ENCODE data around the gene HK3.

HK3 gene

GRCh38 chr5:176868126-176868525, 31.0 kb downstream of the HK3 start:
- H3K4me1 ChIP-seq (ENCODE audit: insufficient read depth, low read length, poor library complexity, severe bottlenecking) = no peaks in the 10 kb centered on the region
- no peaks in the 10 kb centered on the region for H3K27me3 ChIP-seq (ENCODE audit: insufficient read depth, low read length, poor library complexity, severe bottlenecking)
- no peaks in the 10 kb centered on the region for H4K20me1 ChIP-seq (ENCODE audit: insufficient read depth, low read length, poor library complexity, severe bottlenecking)
- no peak overlapping the region for H2AFZ ChIP-seq (ENCODE audit: low read length)
- no peak overlapping the region for H3K9ac ChIP-seq (ENCODE audit: low read depth, low read length, poor library complexity, severe bottlenecking)
- H3K4me3 ChIP-seq (ENCODE audit: low read length, poor library complexity, severe bottlenecking) = no peak overlapping the region
- no peaks in the 10 kb centered on the region for H3K9me2 ChIP-seq (replicated peaks; ENCODE audit: low read depth, low read length)
- TF ChIP-seq EZH2phosphoT487 (IDR thresholded peaks at IDR 0.05; ENCODE audit: borderline replicate concordance) = no peak
- no peak for TF ChIP-seq CTCF (conservative IDR thresholded peaks at IDR 0.05; ENCODE audit: low read length)
- H3K9me3 ChIP-seq (ENCODE audit: insufficient read depth, low read depth, low read length) = no peaks in the 10 kb centered on the region
- H3K36me3 ChIP-seq (ENCODE audit: insufficient read depth, low read length) = no peaks in the 10 kb centered on the region
- no peaks in the 10 kb centered on the region for H3F3A ChIP-seq (ENCODE audit: low read depth)
- no peaks in the 10 kb centered on the region for H3K79me2 ChIP-seq (ENCODE audit: insufficient read depth, low read length)
- no peak overlapping the region for H3K4me2 ChIP-seq (ENCODE audit: low read depth, low read length, poor library complexity, severe bottlenecking)

- Histone ChIP-seq H3K36me3 (ENCODE audit: insufficient read depth, low read length) (no peaks in the 10 kb centered on the region), H3K79me2 (ENCODE audit: insufficient read depth, low read length) (no peaks in the 10 kb centered on the region), H3K27me3 (ENCODE audit: insufficient read depth, low read length, poor library complexity, severe bottlenecking) (no peaks in the 10 kb centered on the region), H4K20me1 (ENCODE audit: insufficient read depth, low read length, poor library complexity, severe bottlenecking) (no peaks in the 10 kb centered on the region), H3K9me3 (ENCODE audit: insufficient read depth, low read depth, low read length) (no peaks in the 10 kb centered on the region), H3K4me1 (ENCODE audit: insufficient read depth, low read length, poor library complexity, severe bottlenecking) (no peaks in the 10 kb centered on the region), H3K4me3 (ENCODE audit: low read length, poor library complexity, severe bottlenecking) (no peak overlapping the region), H3K4me2 (ENCODE audit: low read depth, low read length, poor library complexity, severe bottlenecking) (no peak overlapping the region), H3K9me2 (replicated peaks; ENCODE audit: low read depth, low read length) (no peaks in the 10 kb centered on the region), H3K9ac (ENCODE audit: low read depth, low read length, poor library complexity, severe bottlenecking) (no peak overlapping the region), H2AFZ (ENCODE audit: low read length) (no peak overlapping the region), H3F3A (ENCODE audit: low read depth) (no peaks in the 10 kb centered on the region)
- TF ChIP-seq CTCF (conservative IDR thresholded peaks at IDR 0.05; ENCODE audit: low read length) = no peak
- no peak for TF ChIP-seq EZH2phosphoT487 (IDR thresholded peaks at IDR 0.05; ENCODE audit: borderline replicate concordance)
Observed at GRCh38 chr5:176866707-176867310, 32.3 kb downstream of the HK3 start.

- Histone ChIP-seq H3K36me3 (ENCODE audit: insufficient read depth, low read length) (no peaks in the 10 kb centered on the region), H3K79me2 (ENCODE audit: insufficient read depth, low read length) (no peaks in the 10 kb centered on the region), H3K9ac (ENCODE audit: low read depth, low read length, poor library complexity, severe bottlenecking) (no peak overlapping the region), H2AFZ (ENCODE audit: low read length) (no peak overlapping the region), H3K9me3 (ENCODE audit: insufficient read depth, low read depth, low read length) (no peaks in the 10 kb centered on the region), H3K4me1 (ENCODE audit: insufficient read depth, low read length, poor library complexity, severe bottlenecking) (no peaks in the 10 kb centered on the region), H3K4me3 (ENCODE audit: low read length, poor library complexity, severe bottlenecking) (no peak overlapping the region), H3K27me3 (ENCODE audit: insufficient read depth, low read length, poor library complexity, severe bottlenecking) (no peaks in the 10 kb centered on the region), H3K9me2 (replicated peaks; ENCODE audit: low read depth, low read length) (no peaks in the 10 kb centered on the region), H4K20me1 (ENCODE audit: insufficient read depth, low read length, poor library complexity, severe bottlenecking) (no peaks in the 10 kb centered on the region), H3K4me2 (ENCODE audit: low read depth, low read length, poor library complexity, severe bottlenecking) (no peak overlapping the region), H3F3A (ENCODE audit: low read depth) (no peaks in the 10 kb centered on the region)
- TF ChIP-seq CTCF (conservative IDR thresholded peaks at IDR 0.05; ENCODE audit: low read length) = no peak
Observed at GRCh38 chr5:176865964-176866363, 33.2 kb downstream of the HK3 start.
